HFFc6 (cell line): ENCODE results near the gene USP53. TPM values are rescaled to one million over a fixed set of nuclear protein-coding genes. Genes with fewer than 3 reads are reported as not detected.
A peak's percentile ranks its signal among the peaks of the same experiment; 100 is the strongest.
"Not testable (repeated sequence)": the region's sequence is repeated elsewhere in the genome, so short reads cannot be mapped to it uniquely, and the experiment has no call there.

Experiments used
- DNase-seq: peaks from one replicate; pipeline ENCODE4 v3.0.0-alpha.2; 2018
- H3K27ac Mint-ChIP-seq: 2 replicates; pipeline ENCODE4 v1.8.0; 2020; ENCODE audit warnings: mild to moderate bottlenecking, mixed read lengths
- H3K27me3 Mint-ChIP-seq: 2 replicates; pipeline ENCODE4 v1.8.0; 2021; ENCODE audit warnings: mild to moderate bottlenecking, moderate library complexity, mixed read lengths; ENCODE audit not compliant: insufficient read depth
- H3K36me3 Mint-ChIP-seq: 2 replicates; pipeline ENCODE4 v1.8.0; 2021; ENCODE audit warnings: low read depth, mixed read lengths
- H3K4me1 Mint-ChIP-seq: 2 replicates; pipeline ENCODE4 v1.8.0; 2020; ENCODE audit warnings: low read depth, mixed read lengths
- H3K4me3 Mint-ChIP-seq: 2 replicates; pipeline ENCODE4 v1.8.0; 2020; ENCODE audit warnings: mild to moderate bottlenecking, moderate library complexity, mixed read lengths
- H3K9me3 Mint-ChIP-seq: 2 replicates; pipeline ENCODE4 v1.8.0; 2020; ENCODE audit warnings: mild to moderate bottlenecking, mixed read lengths
- long read RNA-seq: library from polyadenylated mRNA; unstranded; transcript quantifications from one replicate; pipeline ENCODE4 v2.0.0, GENCODE V29; 2019
- total RNA-seq, 6 experiments: library from RNA; stranded (reverse); fragmentation: NEBNext Ultra II Directional; extraction: Animal tissue kit (Norgen Biotek cat#: 25700); gene quantifications; 2 replicates in 1 of 6; 3 replicates in 5 of 6; pipeline ENCODE4 v1.2.3, GENCODE V29; 2021
- TF ChIP-seq, protein P1 (sequence below): fragments of 200-600 bp; sonication (generic); IDR thresholded peaks from 2 replicates; pipeline ENCODE4 v1.5.0; 2021; ENCODE audit warnings: antibody characterized with exemption, mild to moderate bottlenecking

Gene USP53
- 100 to 1,000 TPM; 113 to 187 (median 120) TPM for total RNA-seq
- long read RNA-seq, partial matches to known transcripts = 45 of 83 reads
- long read RNA-seq, other reads (novel, unspliced or antisense) = 35 of 83 reads

DNA sequence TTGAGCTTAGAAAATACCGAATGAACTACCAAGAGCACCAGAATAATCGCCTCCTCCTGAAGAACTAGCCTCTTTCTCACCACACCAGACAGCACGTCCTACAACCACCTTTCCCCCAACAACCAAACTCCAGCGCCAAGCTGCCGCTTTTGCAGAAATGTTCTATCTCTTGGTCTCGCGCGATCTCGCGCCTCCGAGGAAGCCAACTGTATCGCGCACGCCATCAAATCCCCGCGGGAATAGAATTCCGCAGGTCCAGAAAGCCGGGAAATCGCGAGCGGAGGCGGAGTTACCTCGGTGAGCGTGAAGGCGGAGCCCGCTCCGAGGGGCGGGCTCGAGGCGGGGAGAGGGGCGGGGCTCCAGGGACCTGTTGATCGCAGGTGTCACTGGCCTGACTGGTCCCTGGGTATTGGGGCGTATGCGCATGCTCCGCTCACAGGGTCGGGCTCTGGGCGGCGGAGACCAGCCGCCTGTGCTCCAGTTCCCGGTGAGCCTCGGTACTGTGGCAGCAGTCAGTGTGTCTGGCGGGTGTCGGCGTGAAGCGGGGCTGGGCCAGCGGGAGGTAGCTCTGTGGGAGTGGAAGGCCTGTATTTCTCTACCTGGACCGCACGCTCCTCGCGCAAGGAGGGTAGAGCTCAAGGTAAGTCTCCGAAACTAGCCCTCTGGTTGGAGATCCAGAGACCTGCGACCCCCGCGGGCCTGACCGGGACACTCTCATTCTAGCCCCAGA is at the start of gene USP53:
Gene USP53 (plus strand): TSS at position 480 of the 730 bp plus-strand sequence. CDS start 27,047 bp downstream, outside the sequence.
- Mint-ChIP-seq H3K36me3 (peaks cover 46% of the 10 kb centered on the region), H3K27me3 (peaks cover 2% of the 10 kb centered on the region; the same call in 1 of the 2 replicates), H3K27ac (peak within 1 kb of the TSS; percentile 90), H3K9me3 (no peaks in the 10 kb centered on the region), H3K4me1 (peaks cover 68% of the 10 kb centered on the region), H3K4me3 (peak within 1 kb of the TSS; percentile 95)
- TF ChIP-seq, protein P1, sequence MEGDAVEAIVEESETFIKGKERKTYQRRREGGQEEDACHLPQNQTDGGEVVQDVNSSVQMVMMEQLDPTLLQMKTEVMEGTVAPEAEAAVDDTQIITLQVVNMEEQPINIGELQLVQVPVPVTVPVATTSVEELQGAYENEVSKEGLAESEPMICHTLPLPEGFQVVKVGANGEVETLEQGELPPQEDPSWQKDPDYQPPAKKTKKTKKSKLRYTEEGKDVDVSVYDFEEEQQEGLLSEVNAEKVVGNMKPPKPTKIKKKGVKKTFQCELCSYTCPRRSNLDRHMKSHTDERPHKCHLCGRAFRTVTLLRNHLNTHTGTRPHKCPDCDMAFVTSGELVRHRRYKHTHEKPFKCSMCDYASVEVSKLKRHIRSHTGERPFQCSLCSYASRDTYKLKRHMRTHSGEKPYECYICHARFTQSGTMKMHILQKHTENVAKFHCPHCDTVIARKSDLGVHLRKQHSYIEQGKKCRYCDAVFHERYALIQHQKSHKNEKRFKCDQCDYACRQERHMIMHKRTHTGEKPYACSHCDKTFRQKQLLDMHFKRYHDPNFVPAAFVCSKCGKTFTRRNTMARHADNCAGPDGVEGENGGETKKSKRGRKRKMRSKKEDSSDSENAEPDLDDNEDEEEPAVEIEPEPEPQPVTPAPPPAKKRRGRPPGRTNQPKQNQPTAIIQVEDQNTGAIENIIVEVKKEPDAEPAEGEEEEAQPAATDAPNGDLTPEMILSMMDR = no peak
- DNase-seq = peak; percentile 98

DNA sequence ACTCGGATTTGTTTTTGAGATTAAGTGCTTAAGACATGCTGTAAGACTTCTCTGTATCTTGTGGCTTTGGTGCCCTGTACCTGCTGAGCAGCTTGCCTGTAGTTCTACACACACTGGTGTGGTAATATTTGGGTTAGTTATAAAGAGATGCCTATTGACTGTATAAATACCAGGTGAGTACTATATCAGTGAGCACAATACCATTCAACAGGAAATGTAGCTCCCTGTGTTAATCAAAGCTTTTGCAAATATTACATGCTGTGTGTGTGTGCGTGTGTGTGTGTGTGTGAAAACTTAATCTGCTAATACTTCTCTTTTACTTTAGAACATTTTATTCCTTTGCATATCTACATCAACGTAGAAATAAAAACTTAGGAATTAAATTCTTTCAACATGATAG is 46.7 kb upstream of the USP53 start:
- Mint-ChIP-seq H3K36me3 (no peaks in the 10 kb centered on the region), H3K27ac (no peak overlapping the region), H3K4me1 (no peaks in the 10 kb centered on the region), H3K9me3 (no peaks in the 10 kb centered on the region), H3K4me3 (no peak overlapping the region), H3K27me3 (no peaks in the 10 kb centered on the region)
- TF ChIP-seq, protein P1 = no peak
- DNase-seq = no peak

DNA sequence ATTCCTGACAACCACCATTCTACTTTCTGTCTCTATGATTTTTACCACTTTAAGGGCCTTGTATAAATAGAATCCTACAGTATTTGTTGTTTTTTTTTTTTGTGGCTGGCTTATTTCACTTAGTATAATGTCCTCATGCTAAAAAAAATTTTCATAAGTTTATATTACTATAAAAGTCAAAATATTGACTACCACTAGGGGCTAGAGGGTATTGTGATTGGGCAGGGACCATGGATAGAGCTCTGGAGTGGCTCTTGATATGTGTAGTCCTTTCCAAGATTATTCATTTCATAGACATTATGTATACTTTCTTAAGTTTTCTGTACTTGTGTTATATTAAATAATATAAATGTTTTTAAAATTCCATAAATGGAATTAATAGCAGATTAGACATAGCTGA is 42.3 kb upstream of the USP53 start:
- no peak overlapping the region for H3K4me3 Mint-ChIP-seq
- TF ChIP-seq, protein P1 = peak; percentile 44
- no peaks in the 10 kb centered on the region for H3K27me3 Mint-ChIP-seq
- DNase-seq = no peak
- H3K4me1 Mint-ChIP-seq = peaks cover 12% of the 10 kb centered on the region
- no peaks in the 10 kb centered on the region for H3K9me3 Mint-ChIP-seq
- H3K27ac Mint-ChIP-seq = no peak overlapping the region
- H3K36me3 Mint-ChIP-seq = no peaks in the 10 kb centered on the region

DNA sequence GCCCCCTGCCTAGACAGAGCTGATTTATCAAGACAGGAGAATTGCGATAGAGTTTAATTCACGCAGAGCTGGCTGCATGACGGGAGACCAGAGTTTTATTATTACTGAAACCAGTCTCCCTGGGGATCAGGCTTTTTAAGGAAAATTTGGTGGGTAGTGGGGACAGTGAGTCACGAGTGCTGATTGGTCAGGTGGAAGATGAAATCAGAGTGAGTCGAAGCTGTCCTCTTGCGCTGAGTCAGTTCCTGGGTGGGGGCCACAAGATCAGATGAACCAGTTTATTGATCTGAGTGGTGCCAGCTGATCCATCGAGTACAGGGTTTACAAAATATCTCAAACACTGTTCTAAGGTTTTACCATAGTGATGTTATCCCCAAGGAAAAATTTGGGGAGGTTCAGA is 40.3 kb upstream of the USP53 start:
- Mint-ChIP-seq H3K4me1 (peaks cover 12% of the 10 kb centered on the region), H3K27ac (no peak overlapping the region), H3K36me3 (no peaks in the 10 kb centered on the region), H3K27me3 (no peaks in the 10 kb centered on the region), H3K9me3 (no peaks in the 10 kb centered on the region), H3K4me3 (no peak overlapping the region)
- DNase-seq = no peak
- TF ChIP-seq, protein P1 = no peak

DNA sequence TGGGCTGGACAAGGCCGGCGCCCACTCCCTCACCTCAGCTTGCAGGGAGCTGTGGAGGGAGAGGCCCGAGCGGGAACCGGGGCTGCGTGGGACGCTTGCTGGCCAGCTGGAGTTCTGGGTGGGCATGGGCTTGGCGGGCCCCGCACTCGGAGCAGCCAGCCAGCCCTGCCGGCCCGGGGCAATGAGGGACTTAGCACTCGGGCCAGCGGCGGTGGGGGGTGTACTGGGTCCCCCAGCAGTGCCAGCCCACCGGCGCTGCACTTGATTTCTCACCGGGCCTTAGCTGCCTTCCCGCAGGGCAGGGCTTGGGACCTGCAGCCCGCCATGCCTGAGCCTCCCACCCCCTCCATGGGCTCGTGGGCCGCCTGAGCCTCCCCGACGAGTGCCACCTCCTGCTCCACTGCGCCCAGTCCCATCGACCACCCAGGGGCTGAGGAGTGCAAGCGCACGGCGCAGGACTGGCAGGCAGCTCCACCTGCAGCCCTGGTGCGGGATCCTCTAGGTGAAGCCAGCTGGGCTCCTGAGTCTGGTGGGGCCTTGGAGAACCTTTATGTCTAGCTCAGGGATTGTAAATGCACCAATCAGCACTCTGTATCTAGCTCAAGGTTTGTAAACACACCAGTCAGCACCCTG is 38.7 kb upstream of the USP53 start:
- peaks cover 12% of the 10 kb centered on the region for H3K4me1 Mint-ChIP-seq
- H3K9me3 Mint-ChIP-seq, H3K27me3 Mint-ChIP-seq, H3K27ac Mint-ChIP-seq, H3K36me3 Mint-ChIP-seq, H3K4me3 Mint-ChIP-seq, DNase-seq: not testable (repeated sequence)

DNA sequence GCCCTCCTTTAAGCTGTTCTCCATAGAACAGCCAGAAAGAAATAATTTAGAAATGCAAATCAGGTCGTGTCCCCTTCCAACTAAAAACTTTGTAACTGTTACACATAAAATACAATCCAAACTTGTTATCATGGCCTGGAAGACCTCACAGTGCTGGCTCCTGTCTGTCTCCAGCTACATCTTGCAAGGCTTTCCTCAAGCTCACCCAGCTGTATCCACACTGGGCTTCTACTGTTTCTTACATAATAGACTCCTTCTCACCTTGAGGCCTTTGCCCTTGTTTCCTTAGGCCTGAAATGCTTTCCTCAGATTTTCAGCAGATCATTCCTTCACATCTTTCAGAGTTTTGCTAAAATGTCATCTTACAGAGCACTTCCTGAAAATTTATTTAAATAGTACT is 33.5 kb upstream of the USP53 start:
- H3K27ac Mint-ChIP-seq = no peak overlapping the region
- H3K9me3 Mint-ChIP-seq = no peaks in the 10 kb centered on the region
- no peak overlapping the region for H3K4me3 Mint-ChIP-seq
- no peaks in the 10 kb centered on the region for H3K4me1 Mint-ChIP-seq
- no peak for DNase-seq
- no peaks in the 10 kb centered on the region for H3K27me3 Mint-ChIP-seq
- H3K36me3 Mint-ChIP-seq = no peaks in the 10 kb centered on the region
- TF ChIP-seq, protein P1 = no peak
